Activated CD4-positive, alpha-beta T cell treated with anti-CD3 and anti-CD28 coated beads, Interleukin-10, Interleukin-2, amounts not matched to agents 100 ng/mL and 50 ng/mL, durations not matched to agents 16 hours and 8 hours (primary cell): ENCODE data around the gene C9orf85.

Experiments used
- DNase-seq: peaks from one replicate; pipeline ENCODE4 v3.0.0-alpha.2; 2020

The C9orf85 gene

GRCh38 chr9:72022841-72023240, 111.4 kb downstream of the C9orf85 start:
- no peak for DNase-seq
